ENCODE measurements around the gene WDR46. TPM values are rescaled to one million over a fixed set of nuclear protein-coding genes. Genes with fewer than 3 reads are reported as not detected.

Gene WDR46
- total RNA-seq, 1 donor from 2014 or later: 54.5 TPM

GRCh38 chr6:33329058-33329457 lies 40.0 kb upstream of the WDR46 start:
- Mint-ChIP-seq H3K27me3 (ENCODE audit: low read depth) (no peaks in the 10 kb centered on the region), H3K27ac (ENCODE audit: unreplicated experiment) (no peak overlapping the region), H3K9me3 (no peaks in the 10 kb centered on the region), H3K4me1 (peaks cover 3% of the 10 kb centered on the region), H3K36me3 (ENCODE audit: low read depth) (no peaks in the 10 kb centered on the region), H3K4me3 (peak overlapping the region; percentile 49)
- no peak for TF ChIP-seq CTCF (conservative IDR thresholded peaks at IDR 0.05)
- DNase-seq (ENCODE audit: low read depth, low spot score): no peak

GRCh38 chr6:33324125-33324524 lies 35.1 kb upstream of the WDR46 start:
- no peak for DNase-seq (ENCODE audit: low read depth, low spot score)
- Mint-ChIP-seq H3K36me3 (ENCODE audit: low read depth) (peaks cover 15% of the 10 kb centered on the region), H3K9me3 (no peaks in the 10 kb centered on the region), H3K27ac (ENCODE audit: unreplicated experiment) (no peak overlapping the region), H3K4me3 (peak overlapping the region; percentile 98), H3K27me3 (ENCODE audit: low read depth) (no peaks in the 10 kb centered on the region), H3K4me1 (peaks cover 48% of the 10 kb centered on the region)
- TF ChIP-seq CTCF (conservative IDR thresholded peaks at IDR 0.05): no peak

- peak overlapping the region; percentile 99 for H3K27ac Mint-ChIP-seq (ENCODE audit: unreplicated experiment)
Observed at GRCh38 chr6:33323623-33323948, 34.5 kb upstream of the WDR46 start.

GRCh38 chr6:33321227-33321626 lies 32.2 kb upstream of the WDR46 start:
- no peak for TF ChIP-seq CTCF (conservative IDR thresholded peaks at IDR 0.05)
- DNase-seq (ENCODE audit: low read depth, low spot score): no peak
- Mint-ChIP-seq H3K27ac (ENCODE audit: unreplicated experiment) (peak overlapping the region; percentile 21), H3K4me3 (peak overlapping the region; percentile 98), H3K36me3 (ENCODE audit: low read depth) (peaks cover 24% of the 10 kb centered on the region), H3K27me3 (ENCODE audit: low read depth) (peaks cover 4% of the 10 kb centered on the region), H3K9me3 (no peaks in the 10 kb centered on the region), H3K4me1 (peaks cover 74% of the 10 kb centered on the region)

More at GRCh38 chr6:33323623-33323948, 34.5 kb upstream of the WDR46 start:
- DNase-seq (ENCODE audit: low read depth, low spot score): no peak
- peaks cover 18% of the 10 kb centered on the region for H3K36me3 Mint-ChIP-seq (ENCODE audit: low read depth)
- TF ChIP-seq CTCF (conservative IDR thresholded peaks at IDR 0.05): no peak
- peaks cover 54% of the 10 kb centered on the region for H3K4me1 Mint-ChIP-seq
- H3K4me3 Mint-ChIP-seq: peak overlapping the region; percentile 98
- no peaks in the 10 kb centered on the region for H3K9me3 Mint-ChIP-seq
- no peaks in the 10 kb centered on the region for H3K27me3 Mint-ChIP-seq (ENCODE audit: low read depth)

- H3K36me3 Mint-ChIP-seq (ENCODE audit: low read depth): peaks cover 24% of the 10 kb centered on the region
- no peak for DNase-seq (ENCODE audit: low read depth, low spot score)
- peaks cover 4% of the 10 kb centered on the region for H3K27me3 Mint-ChIP-seq (ENCODE audit: low read depth)
- peaks cover 74% of the 10 kb centered on the region for H3K4me1 Mint-ChIP-seq
- no peak overlapping the region for H3K27ac Mint-ChIP-seq (ENCODE audit: unreplicated experiment)
- TF ChIP-seq CTCF (conservative IDR thresholded peaks at IDR 0.05): no peak
- H3K4me3 Mint-ChIP-seq: peak overlapping the region; percentile 98
- no peaks in the 10 kb centered on the region for H3K9me3 Mint-ChIP-seq
Observed at GRCh38 chr6:33320315-33321181, 31.5 kb upstream of the WDR46 start.
